Tibial nerve (tissue), 3 donors: ENCODE data around the gene TMEM50A.
"Not testable (repeated sequence)": the region's sequence is repeated elsewhere in the genome, so short reads cannot be mapped to it uniquely, and the experiment has no call there.

ENCODE experiments used
- POLR2A ChIP-seq, 2 donors: fragments of 450-650 bp; IDR thresholded peaks; one replicate each; pipeline ENCODE4 v1.6.1; 2017; ENCODE audit warnings: antibody characterized with exemption in 2 of 2, mild to moderate bottlenecking in 2 of 2, moderate library complexity in 2 of 2
- TF ChIP-seq, protein P1 (sequence below), 5 experiments: fragments of 200-600 bp in 3 of 5; fragments of 450-650 bp in 2 of 5; sonication (generic) in 3 of 5; IDR thresholded peaks; one replicate each; pipeline ENCODE4 v1.5.1; 2016 to 2019; ENCODE audit warnings: antibody characterized with exemption in 5 of 5, mild to moderate bottlenecking in 3 of 5, moderate library complexity in 2 of 5

DNA sequence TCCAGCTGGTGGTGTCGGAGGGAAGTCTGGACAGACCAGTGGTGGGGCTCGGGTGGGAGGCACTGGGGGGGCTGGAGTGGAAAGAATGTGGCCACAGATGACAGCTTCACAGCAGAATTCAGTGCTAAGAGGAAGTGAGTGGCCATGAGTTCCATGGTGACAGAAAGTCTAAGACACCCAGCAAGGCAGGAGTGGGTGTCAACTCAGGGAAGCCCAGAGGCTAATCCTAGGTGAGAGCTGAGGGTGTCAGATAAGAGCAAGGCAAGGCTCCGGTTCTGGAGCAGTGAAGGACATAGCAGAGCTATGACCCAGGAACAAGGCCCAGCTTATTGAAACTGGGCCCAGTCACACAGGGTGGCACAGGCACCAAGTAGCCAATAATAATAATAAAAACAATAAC is 35.8 kb upstream of the TMEM50A start:
- TF ChIP-seq, protein P1, sequence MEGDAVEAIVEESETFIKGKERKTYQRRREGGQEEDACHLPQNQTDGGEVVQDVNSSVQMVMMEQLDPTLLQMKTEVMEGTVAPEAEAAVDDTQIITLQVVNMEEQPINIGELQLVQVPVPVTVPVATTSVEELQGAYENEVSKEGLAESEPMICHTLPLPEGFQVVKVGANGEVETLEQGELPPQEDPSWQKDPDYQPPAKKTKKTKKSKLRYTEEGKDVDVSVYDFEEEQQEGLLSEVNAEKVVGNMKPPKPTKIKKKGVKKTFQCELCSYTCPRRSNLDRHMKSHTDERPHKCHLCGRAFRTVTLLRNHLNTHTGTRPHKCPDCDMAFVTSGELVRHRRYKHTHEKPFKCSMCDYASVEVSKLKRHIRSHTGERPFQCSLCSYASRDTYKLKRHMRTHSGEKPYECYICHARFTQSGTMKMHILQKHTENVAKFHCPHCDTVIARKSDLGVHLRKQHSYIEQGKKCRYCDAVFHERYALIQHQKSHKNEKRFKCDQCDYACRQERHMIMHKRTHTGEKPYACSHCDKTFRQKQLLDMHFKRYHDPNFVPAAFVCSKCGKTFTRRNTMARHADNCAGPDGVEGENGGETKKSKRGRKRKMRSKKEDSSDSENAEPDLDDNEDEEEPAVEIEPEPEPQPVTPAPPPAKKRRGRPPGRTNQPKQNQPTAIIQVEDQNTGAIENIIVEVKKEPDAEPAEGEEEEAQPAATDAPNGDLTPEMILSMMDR (IDR thresholded peaks at IDR 0.05) = not testable (repeated sequence)
- not testable (repeated sequence) for TF ChIP-seq POLR2A (IDR thresholded peaks at IDR 0.05)
